Endothelial cell of umbilical vein (primary cell): ENCODE data around the gene TGM6. TPM values are rescaled to one million over a fixed set of nuclear protein-coding genes. Genes with fewer than 3 reads are reported as not detected.

ENCODE experiments used
- BruUV-seq: library from RNA; stranded (reverse); fragments of 400-500 nt; replicated peaks from 2 replicates; lab custom pipeline; 2021; lab: Mats Ljungman, UMichigan
- CTCF ChIA-PET: fragments of 300-600, 350-600 bp; sonication (Branson Sonifier 250); formaldehyde crosslinking; loops from one replicate; lab custom pipeline; 2021; ENCODE audit warnings: antibody characterized with exemption, inconsistent platforms; lab: Charles Lee
- POLR2A ChIA-PET: fragments of 300-600, 350-600 bp; sonication (Branson Sonifier 250); formaldehyde crosslinking; loops from one replicate; lab custom pipeline; 2021; ENCODE audit warnings: antibody characterized with exemption, inconsistent platforms; lab: Charles Lee
- DNase-seq: peaks from one replicate; pipeline ENCODE4 v3.0.0-alpha.2; 2011; ENCODE audit warnings: low read depth, low spot score
- FAIRE-seq: peaks from 2 replicates; lab custom pipeline; 2011; peaks lifted over from hg19 to GRCh38; lab: Jason Lieb, UNC
- H2AFZ ChIP-seq: 2 replicates; pipeline ENCODE4 v1.6.0; 2012; ENCODE audit warnings: low read depth, low read length, control low read depth, inconsistent platforms
- H3K27ac ChIP-seq: 2 replicates; pipeline ENCODE4 v1.5.1; 2011; ENCODE audit warnings: low read depth, mild to moderate bottlenecking, control low read depth, low read length, moderate library complexity; ENCODE audit not compliant: insufficient read depth
- H3K27me3 ChIP-seq, 2 experiments: 2 replicates each; pipeline versions ENCODE4 v1.6.0 to v1.6.1; 2011; ENCODE audit warnings: low read length in 2 of 2, mixed read lengths in 1 of 2; ENCODE audit not compliant: control insufficient read depth in 2 of 2, insufficient read depth in 2 of 2
- H3K36me3 ChIP-seq, 2 experiments: 2 replicates in 1 of 2; 3 replicates in 1 of 2; pipeline ENCODE4 v1.5.1; 2011; ENCODE audit warnings: low read length in 2 of 2, mild to moderate bottlenecking in 1 of 2, moderate library complexity in 1 of 2; ENCODE audit not compliant: control insufficient read depth in 2 of 2, insufficient read depth in 2 of 2; ENCODE audit errors: extremely low read depth in 1 of 2
- H3K4me1 ChIP-seq: 3 replicates; pipeline ENCODE4 v1.5.1; 2011; ENCODE audit warnings: mild to moderate bottlenecking, low read length; ENCODE audit not compliant: control insufficient read depth, insufficient read depth; ENCODE audit errors: extremely low read depth
- H3K4me2 ChIP-seq: 2 replicates; pipeline ENCODE4 v1.6.1; 2011; ENCODE audit warnings: low read length, control low read depth, mixed read lengths; ENCODE audit not compliant: insufficient read depth
- H3K4me3 ChIP-seq, 3 experiments: fragments of 200-600 bp in 1 of 3; sonication (generic), shearing (Covaris generic) in 1 of 3; replicated peaks in 1 of 3; 2 replicates each; pipeline ENCODE4 v1.5.1; 2011 to 2016; ENCODE audit warnings: control low read depth in 3 of 3, low read length in 3 of 3, mild to moderate bottlenecking in 2 of 3, inconsistent platforms in 1 of 3, low read depth in 1 of 3, moderate library complexity in 1 of 3; ENCODE audit not compliant: insufficient read depth in 1 of 3
- H3K79me2 ChIP-seq: 2 replicates; pipeline ENCODE4 v1.6.0; 2012; ENCODE audit warnings: low read length, inconsistent platforms; ENCODE audit not compliant: control insufficient read depth, insufficient read depth
- H3K9ac ChIP-seq: replicated peaks from 2 replicates; pipeline ENCODE3; 2011; ENCODE audit warnings: low read length, control low read depth; ENCODE audit not compliant: insufficient read depth; ENCODE audit errors: extremely low read depth
- H3K9me1 ChIP-seq: replicated peaks from 3 replicates; pipeline ENCODE4 v1.6.0; 2011; ENCODE audit warnings: mild to moderate bottlenecking, low read length; ENCODE audit not compliant: control insufficient read depth, insufficient read depth; ENCODE audit errors: extremely low read depth
- H3K9me3 ChIP-seq: replicated peaks from 2 replicates; pipeline ENCODE4 v1.5.1; 2012; ENCODE audit warnings: low read length, inconsistent platforms; ENCODE audit not compliant: control insufficient read depth, insufficient read depth
- H4K20me1 ChIP-seq: replicated peaks from 2 replicates; pipeline ENCODE3; 2011; ENCODE audit warnings: mild to moderate bottlenecking, low read length; ENCODE audit not compliant: control insufficient read depth, insufficient read depth; ENCODE audit errors: extremely low read depth
- CTCF ChIP-seq, 2 donors: IDR thresholded peaks; 1 replicate in 1 of 2; 2 replicates in 1 of 2; pipeline ENCODE4 v1.5.1; 2011; ENCODE audit warnings: low read length in 2 of 2, mild to moderate bottlenecking in 2 of 2, moderate library complexity in 2 of 2, control low read depth in 1 of 2, inconsistent platforms in 1 of 2, low read depth in 1 of 2; ENCODE audit not compliant: insufficient read depth in 1 of 2; ENCODE audit errors: extremely low read depth in 1 of 2
- EZH2 ChIP-seq: IDR thresholded peaks from 2 replicates; pipeline ENCODE4 v1.6.1; 2012; ENCODE audit warnings: borderline replicate concordance, low read depth, mild to moderate bottlenecking, moderate library complexity, low read length, inconsistent platforms; ENCODE audit not compliant: severe bottlenecking
- FOS ChIP-seq: IDR thresholded peaks from 2 replicates; pipeline ENCODE4 v1.6.1; 2011; ENCODE audit warnings: mild to moderate bottlenecking, low read length, moderate library complexity, borderline replicate concordance; ENCODE audit not compliant: insufficient read depth
- GATA2 ChIP-seq: IDR thresholded peaks from 2 replicates; pipeline ENCODE4 v1.7.0; 2011; ENCODE audit warnings: low read depth, mild to moderate bottlenecking, moderate library complexity, mixed read lengths, low read length; ENCODE audit not compliant: insufficient read length, insufficient read depth
- JUN ChIP-seq: IDR thresholded peaks from 2 replicates; pipeline ENCODE4 v1.6.1; 2011; ENCODE audit warnings: borderline replicate concordance, low read depth; ENCODE audit not compliant: insufficient read length, insufficient read depth
- MAX ChIP-seq: IDR thresholded peaks from 2 replicates; pipeline ENCODE4 v1.6.1; 2011; ENCODE audit not compliant: insufficient read depth, insufficient read length
- MYC ChIP-seq: IDR thresholded peaks from one replicate; pipeline ENCODE4 v1.6.1; 2011; ENCODE audit warnings: mild to moderate bottlenecking, low read depth, low read length
- POLR2A ChIP-seq: IDR thresholded peaks from 2 replicates; pipeline ENCODE4 v1.6.1; 2012; ENCODE audit warnings: low read depth, mild to moderate bottlenecking, control low read depth, low read length
- POLR2AphosphoS5 ChIP-seq: IDR thresholded peaks from 2 replicates; pipeline ENCODE4 v1.6.1; 2012; ENCODE audit warnings: low read depth, mild to moderate bottlenecking, control low read depth, low read length, moderate library complexity; ENCODE audit not compliant: insufficient read depth
- dilution Hi-C: fragments of 300-500 bp; cut with MboI; formaldehyde crosslinking; loops from one replicate; pipeline ENCODE4 v1.15.0; 2019; ENCODE audit warnings: low sequenced_read_pairs; ENCODE audit not compliant: extremely low pct_ligation_motif_present
- intact Hi-C: fragments of 100-400 bp; cut with micrococcal nuclease; formaldehyde crosslinking; loops from one replicate; pipeline ENCODE4 v1.10.0; 2022
- polyA plus RNA-seq, 4 experiments: library from polyadenylated mRNA; depleted of rRNA in 3 of 4; stranded (reverse) in 3 of 4; unstranded in 1 of 4; fragments of >200 nt; gene quantifications; 2 replicates each; pipeline versions ENCODE4 v1.2.1 to v1.2.3, GENCODE V29; 2011 to 2012; ENCODE audit warnings: missing spikeins in 1 of 4
- total RNA-seq: library from RNA; stranded (reverse); gene quantifications from 2 replicates; pipeline ENCODE4 v1.2.3, GENCODE V29; 2021

Gene TGM6
- total and polyA plus RNA-seq, 2 donors (not counting 3 experiments of a cell fraction or from before 2014, with no cell fraction given): not detected

GRCh38 chr20:2387180-2387577, 6.5 kb downstream of the TGM6 start:
- no peak overlapping the region for H2AFZ ChIP-seq
- H3K9ac ChIP-seq: no peak overlapping the region
- ChIA-PET POLR2A (no interaction called here), CTCF (interaction anchor here (0.7 to 2.9 kb wide), 20 partner anchors 8 to 288 kb away, joined by 3 to 16 read pairs (median 3); no protein-coding TSS in a partner anchor)
- TF ChIP-seq JUN (no peak), CTCF (IDR thresholded peaks at IDR 0.05; ENCODE audit: extremely low read depth in 1 of 2, insufficient read depth in 1 of 2, low read depth in 1 of 2, low read length in 2 of 2) (peak; percentile 45 to 59), FOS (no peak)
- H3K36me3 ChIP-seq: no peaks in the 10 kb centered on the region
- no peak overlapping the region for H3K4me3 ChIP-seq
- no peak overlapping the region for H3K4me2 ChIP-seq
- dilution Hi-C loops (no loop called here), intact Hi-C loops (no loop called here)
- DNase-seq (peak; percentile 33), FAIRE-seq (no peak)
- H3K9me3 ChIP-seq: no peaks in the 10 kb centered on the region
- no peaks in the 10 kb centered on the region for H3K9me1 ChIP-seq
- no peaks in the 10 kb centered on the region for H4K20me1 ChIP-seq
- H3K27ac ChIP-seq: no peak overlapping the region
- H3K4me1 ChIP-seq: no peaks in the 10 kb centered on the region
- no TSS peak for BruUV-seq
- no peaks in the 10 kb centered on the region for H3K27me3 ChIP-seq
- H3K79me2 ChIP-seq: no peaks in the 10 kb centered on the region

- no peak for FAIRE-seq
- no peak overlapping the region for H3K4me2 ChIP-seq
- H3K4me1 ChIP-seq: no peaks in the 10 kb centered on the region
- CTCF ChIA-PET: interaction anchor here (0.7 to 2.9 kb wide), 17 partner anchors 8 to 287 kb away, joined by 3 to 16 read pairs (median 4); no protein-coding TSS in a partner anchor
- H3K27ac ChIP-seq: no peak overlapping the region
- no peak for TF ChIP-seq FOS
- no peak for TF ChIP-seq EZH2
- TF ChIP-seq MYC: no peak
- TF ChIP-seq POLR2A: no peak
- no peak for TF ChIP-seq MAX
- TF ChIP-seq CTCF (IDR thresholded peaks at IDR 0.05; ENCODE audit: extremely low read depth in 1 of 2, insufficient read depth in 1 of 2, low read depth in 1 of 2, low read length in 2 of 2): no peak
- no peak for TF ChIP-seq JUN
- TF ChIP-seq GATA2: no peak
- no peak for TF ChIP-seq POLR2AphosphoS5
- H3K9me3 ChIP-seq: no peaks in the 10 kb centered on the region
- DNase-seq: no peak
- no peaks in the 10 kb centered on the region for H3K9me1 ChIP-seq
- H3K27me3 ChIP-seq: no peaks in the 10 kb centered on the region
- H3K36me3 ChIP-seq: no peaks in the 10 kb centered on the region
- H3K4me3 ChIP-seq: no peak overlapping the region
- no peak overlapping the region for H3K9ac ChIP-seq
- H2AFZ ChIP-seq: no peak overlapping the region
- POLR2A ChIA-PET: no interaction called here
- no peaks in the 10 kb centered on the region for H3K79me2 ChIP-seq
- intact Hi-C loops (no loop called here), dilution Hi-C loops (no loop called here)
- BruUV-seq: no TSS peak
- H4K20me1 ChIP-seq: no peaks in the 10 kb centered on the region
Measured at GRCh38 chr20:2387580-2387979, 6.9 kb downstream of the TGM6 start.
